NCI-H1436 (cell line): Measurements from ENCODE around the gene C12orf56.
"Not testable (repeated sequence)": the region's sequence is repeated elsewhere in the genome, so short reads cannot be mapped to it uniquely, and the experiment has no call there.

Experiments used
- DNase-seq: peaks from one replicate; lab custom pipeline; 2025; lab: John Stamatoyannopoulos, UW

Gene C12orf56

DNA sequence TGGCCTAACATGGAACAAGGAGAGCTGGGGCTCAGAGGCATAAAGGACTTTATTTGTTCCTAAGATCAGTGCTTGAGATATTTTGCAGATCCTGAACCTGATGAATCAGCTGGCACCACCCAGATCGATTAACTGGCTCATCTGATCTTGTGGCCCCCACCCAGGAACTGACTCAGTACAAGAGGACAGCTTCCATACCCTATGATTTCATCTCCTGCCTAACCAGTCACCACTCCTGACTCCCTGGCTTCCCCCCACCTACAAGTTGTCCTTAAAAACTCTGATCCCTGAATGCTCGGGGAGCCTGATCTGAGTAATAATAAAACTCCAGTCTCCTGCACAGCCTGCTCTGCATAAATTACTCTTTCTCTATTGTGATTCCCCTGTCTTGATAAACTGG is 5.1 kb downstream of the C12orf56 start:
- no peak for DNase-seq

GRCh38 chr12:64385019-64385418 is 5.5 kb downstream of the C12orf56 start:
- no peak for DNase-seq

DNA sequence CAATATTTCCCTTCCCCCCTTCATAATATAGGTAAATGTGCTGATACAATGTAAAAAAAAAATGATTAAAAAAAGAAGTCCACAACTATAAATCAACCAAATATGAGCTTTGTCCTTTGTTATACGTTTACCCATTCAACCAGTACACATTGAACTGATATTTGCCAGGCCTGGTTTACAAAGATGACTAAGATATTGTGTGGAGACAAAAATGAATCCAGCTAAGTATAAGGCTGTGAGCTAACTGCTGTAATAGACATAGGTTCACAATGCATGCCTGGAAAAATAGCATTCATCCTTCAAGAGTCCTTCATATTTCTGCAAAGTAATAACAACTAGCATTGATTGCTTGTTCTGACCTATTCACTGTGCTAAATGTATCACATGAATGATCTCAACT is 6.9 kb downstream of the C12orf56 start:
- DNase-seq: no peak

DNA sequence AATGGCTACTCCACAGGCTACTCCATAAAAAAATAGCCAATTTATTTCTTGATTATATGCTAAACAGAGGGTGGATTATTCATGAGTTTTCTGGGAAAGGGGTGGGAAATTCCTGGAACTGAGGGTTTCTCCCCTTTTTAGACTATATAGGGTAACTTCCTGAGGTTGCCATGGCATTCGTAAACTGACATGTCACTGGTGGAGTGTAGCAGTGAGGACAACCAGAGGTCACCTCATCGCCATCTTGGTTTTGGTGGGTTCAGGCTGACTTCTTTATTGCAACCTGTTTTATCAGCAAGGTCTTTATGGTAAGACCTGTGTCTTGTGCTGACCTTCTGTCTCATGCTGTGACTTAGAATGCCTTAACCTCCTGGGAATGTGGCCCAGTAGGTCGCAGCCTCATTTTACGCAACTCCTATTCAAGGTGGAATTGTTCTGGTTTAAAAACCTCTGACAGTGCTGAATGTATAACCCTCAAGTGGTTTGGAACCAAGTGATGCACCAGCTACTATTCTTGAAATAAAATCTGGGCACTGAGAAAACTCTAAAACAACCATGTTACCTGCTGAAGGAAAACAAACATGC is 27.7 kb downstream of the C12orf56 start:
- no peak for DNase-seq

DNA sequence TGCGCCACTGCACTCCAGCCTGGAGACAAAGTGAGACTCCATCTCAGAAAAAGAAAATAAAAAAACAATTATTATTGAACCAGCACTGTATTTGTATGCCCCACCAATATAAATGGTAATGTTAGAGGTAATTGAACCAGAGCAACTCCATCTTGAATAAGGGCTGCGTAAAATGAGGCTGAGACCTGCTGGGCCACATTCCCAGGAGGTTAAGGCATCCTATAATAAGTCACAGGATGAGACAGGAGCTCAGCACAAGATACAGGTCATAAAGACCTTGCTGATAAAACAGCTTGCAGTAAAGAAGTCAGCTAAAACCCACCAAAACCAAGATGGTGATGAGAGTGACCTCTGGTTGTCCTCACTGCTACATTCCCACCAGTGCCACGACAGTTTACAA is 29.4 kb downstream of the C12orf56 start:
- not testable (repeated sequence) for DNase-seq

DNA sequence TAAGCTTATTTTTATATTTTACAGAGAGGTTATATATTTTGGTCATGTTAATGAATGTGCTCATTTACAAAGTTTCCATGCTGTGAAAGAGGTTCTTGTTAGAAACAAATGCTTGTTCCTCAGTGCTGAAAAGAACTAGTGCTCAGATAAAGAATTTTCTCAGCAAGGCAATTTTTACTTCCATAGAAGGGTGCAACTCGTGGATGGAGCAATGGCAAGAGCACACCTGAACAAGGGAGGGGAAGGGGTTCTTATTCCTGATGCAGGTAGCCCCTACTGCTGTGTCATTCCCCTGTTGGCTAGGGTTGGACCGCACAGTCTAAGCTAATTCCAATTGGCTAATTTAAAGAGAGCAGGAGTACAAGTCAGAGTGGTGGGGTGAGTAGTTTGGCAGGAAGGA is 34.3 kb downstream of the C12orf56 start:
- not testable (repeated sequence) for DNase-seq

DNA sequence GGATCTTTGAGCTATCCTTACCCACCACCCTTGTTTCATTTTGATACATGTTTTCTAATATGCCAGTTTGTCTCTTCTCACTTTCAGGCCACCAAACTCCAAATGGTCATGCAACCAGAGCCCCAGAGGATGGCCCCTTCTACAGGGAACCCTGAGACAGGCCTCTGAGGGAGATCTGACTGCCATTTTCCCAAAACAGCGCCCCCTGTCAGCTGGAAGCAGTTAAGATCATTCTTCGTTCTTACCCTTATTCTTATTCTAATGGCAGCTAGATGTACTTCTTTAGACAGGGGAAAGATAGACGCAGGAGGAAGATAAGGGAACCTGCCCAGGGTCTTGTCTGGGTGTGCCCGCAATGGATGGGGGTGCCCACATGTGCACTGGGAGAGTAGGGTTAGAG is 38.4 kb downstream of the C12orf56 start:
- no peak for DNase-seq

GRCh38 chr12:64351265-64351664 is 39.3 kb downstream of the C12orf56 start:
- DNase-seq: no peak

- no peak for DNase-seq
Observed at GRCh38 chr12:64347630-64348029, 42.9 kb downstream of the C12orf56 start.

DNA sequence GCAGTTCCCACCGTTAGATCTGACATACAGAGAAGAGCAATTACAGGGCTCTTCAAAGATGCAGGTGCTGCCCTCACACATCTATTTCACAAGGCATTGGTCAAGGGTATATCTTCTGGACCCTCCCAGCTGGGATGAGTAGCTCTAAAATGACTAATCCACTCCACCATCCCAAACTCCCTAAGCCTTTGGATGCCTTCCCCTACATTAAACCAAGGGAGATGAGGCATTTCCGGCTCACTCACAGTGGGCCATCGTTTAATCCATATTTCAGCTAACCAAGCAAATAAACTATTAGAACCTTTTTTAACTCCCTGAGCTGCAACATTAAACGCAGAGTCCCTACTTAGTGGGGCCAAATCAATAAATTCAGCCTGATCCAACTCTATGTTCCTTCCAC is 45.9 kb downstream of the C12orf56 start:
- DNase-seq: not testable (repeated sequence)

- DNase-seq: not testable (repeated sequence)
Observed at GRCh38 chr12:64340546-64340945, 50.0 kb downstream of the C12orf56 start.

- no peak for DNase-seq
Observed at GRCh38 chr12:64335886-64336466, 54.6 kb downstream of the C12orf56 start.

GRCh38 chr12:64332938-64333337 is 57.6 kb downstream of the C12orf56 start:
- no peak for DNase-seq

- DNase-seq: no peak
Observed at GRCh38 chr12:64332296-64332695, 58.3 kb downstream of the C12orf56 start.

DNA sequence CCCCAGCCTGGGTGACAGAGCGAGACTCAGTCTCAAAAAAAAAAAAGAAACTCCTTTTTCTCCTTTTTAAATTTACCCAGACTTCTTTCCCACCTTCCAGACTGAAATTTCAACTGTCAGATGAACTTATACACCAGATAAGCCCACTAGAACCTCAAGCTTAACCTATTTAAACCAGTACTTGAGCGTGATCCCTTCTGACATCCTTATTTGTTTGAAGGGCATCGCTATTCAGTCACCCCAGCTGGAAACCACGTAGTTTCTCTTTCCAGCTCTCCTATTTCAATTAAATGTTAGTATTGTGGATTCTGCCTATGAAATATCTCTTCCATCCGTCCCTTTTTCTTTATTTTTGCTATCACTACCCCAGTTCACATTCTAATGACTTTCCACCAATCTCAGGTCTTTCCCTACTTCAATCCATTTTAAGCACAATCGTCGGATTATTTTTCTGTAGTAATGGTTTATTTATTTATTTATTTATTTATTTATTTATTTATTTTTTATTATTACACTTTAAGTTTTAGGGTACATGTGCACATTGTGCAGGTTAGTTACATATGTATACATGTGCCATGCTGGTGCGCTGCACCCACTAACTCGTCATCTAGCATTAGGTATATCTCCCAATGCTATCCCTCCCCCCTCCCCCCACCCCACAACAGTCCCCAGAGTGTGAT is 61.4 kb downstream of the C12orf56 start:
- not testable (repeated sequence) for DNase-seq

GRCh38 chr12:64325055-64325454 is 65.5 kb downstream of the C12orf56 start:
- DNase-seq: no peak

DNA sequence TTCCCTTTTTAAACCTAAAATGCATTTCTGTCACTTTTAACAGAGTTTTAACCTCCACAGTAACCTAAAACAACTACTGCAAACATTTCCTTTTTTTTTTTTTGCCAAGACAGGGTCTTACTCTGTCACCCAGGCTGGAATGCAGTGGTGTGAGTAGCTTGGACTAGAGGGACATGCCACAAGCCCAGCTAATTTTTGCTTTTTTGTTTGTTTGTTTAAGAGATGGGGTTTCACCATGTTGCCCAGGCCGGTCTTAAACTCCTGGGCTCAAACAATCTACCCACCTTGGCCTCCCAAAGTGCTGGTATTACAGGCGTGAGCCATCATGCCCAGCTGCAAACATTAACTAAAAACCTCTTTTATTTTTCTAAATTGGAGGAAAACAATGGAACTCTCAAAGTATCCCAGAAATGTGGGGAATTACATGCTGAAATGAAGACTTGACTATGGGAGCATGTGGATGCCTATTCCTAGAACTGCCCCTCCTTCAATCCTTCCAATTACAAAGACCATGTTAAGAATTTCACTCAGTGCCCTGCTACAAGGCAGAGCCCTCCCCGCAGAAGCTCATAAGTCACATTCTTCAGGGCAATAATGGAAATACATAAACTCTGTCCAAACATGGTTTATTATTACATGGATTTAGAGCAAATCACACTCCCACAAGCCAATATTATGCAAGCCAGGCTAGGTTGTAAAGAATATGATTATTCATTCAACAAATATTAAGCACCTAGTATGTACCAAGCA is 66.9 kb downstream of the C12orf56 start:
- no peak for DNase-seq

- no peak for DNase-seq
Observed at GRCh38 chr12:64323006-64323405, 67.6 kb downstream of the C12orf56 start.

DNA sequence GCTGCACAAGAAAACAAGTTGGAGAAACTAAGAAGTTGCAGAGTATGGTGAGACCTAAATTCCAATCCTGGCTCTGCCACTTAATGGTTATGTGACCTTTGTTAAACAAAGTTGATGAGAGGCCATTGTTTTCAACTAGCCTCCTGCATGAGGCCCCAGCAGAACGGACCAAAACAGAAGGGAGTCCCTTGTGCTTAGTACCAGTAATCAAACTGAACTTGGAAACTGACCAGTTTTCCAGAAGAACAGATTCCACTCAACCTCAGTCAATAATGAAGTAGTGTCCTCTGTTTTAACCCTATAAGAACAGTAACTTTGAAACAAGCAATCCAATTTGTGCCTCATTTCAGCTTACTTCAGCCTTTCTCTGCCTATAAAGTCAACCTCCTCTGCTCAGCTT is 69.9 kb downstream of the C12orf56 start:
- no peak for DNase-seq

GRCh38 chr12:64319540-64320225 is 70.9 kb downstream of the C12orf56 start:
- DNase-seq: not testable (repeated sequence)

- no peak for DNase-seq
Observed at GRCh38 chr12:64318605-64319004, 72.0 kb downstream of the C12orf56 start.

DNA sequence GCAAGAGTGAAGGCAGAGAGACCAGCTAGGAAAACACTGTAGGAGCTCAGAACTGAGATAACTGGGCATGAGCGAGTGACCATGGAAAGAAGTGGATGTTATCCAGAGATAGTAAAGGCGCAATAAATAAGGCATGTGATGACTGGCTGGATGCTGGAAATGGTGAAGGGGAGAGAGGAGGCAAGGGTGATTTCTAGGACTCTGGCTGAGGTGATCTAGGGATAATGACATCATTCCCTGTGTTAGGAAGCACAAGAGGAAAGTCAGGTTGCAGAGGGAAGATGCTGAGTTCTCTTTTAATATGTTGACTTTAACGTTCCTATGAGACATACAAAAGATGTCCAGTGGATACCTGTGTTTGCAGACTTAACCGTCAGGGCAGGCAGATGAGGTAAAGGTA is 78.7 kb downstream of the C12orf56 start:
- DNase-seq: no peak
